ENCODE results near the gene MTHFD1L.

DNA sequence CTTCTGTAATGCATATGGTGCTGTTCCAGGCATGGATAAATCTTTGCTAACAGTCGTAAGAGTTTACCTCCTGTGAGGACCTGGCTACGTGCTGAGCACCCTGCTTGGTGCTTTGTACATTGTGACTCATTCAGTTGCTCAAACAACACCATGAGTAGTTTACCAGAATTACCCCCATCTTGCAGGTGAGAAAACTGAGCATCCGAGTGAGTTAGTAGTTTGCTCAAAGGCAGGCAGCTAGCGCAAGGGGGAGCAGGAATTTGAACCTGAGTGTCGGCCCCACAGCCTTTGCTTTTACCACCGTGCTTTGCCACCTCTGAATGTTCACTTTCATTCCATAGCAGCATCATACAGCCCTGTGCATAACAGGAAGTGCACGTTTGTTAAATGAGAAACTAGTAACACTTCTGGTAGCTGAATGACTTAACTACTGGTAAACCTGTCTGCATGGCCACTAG, 121.9 kb downstream of the MTHFD1L start:
- TF ChIP-seq POLR2AphosphoS5 (IDR thresholded peaks at IDR 0.05; ENCODE audit: low read depth, low read length), result no peak
- no peak for TF ChIP-seq POLR2A (IDR thresholded peaks at IDR 0.05; ENCODE audit: low read depth, low read length)
- TF ChIP-seq TAF1 (IDR thresholded peaks at IDR 0.05; ENCODE audit: low read depth, low read length), result no peak
- no peak for TF ChIP-seq POU2F2 (IDR thresholded peaks at IDR 0.05; ENCODE audit: low read depth, low read length)
- no peak for TF ChIP-seq PAX5 (IDR thresholded peaks at IDR 0.05; ENCODE audit: insufficient read depth, low read length, severe bottlenecking)

Measured in GM12891 (cell line).